Activated CD4-positive, alpha-beta T cell treated with anti-CD3 and anti-CD28 coated beads, Interleukin-2, amount 10 ng/mL, durations not matched to agents 7 days and 5 days (primary cell): ENCODE data around the gene DDX23. TPM values are rescaled to one million over a fixed set of nuclear protein-coding genes. Genes with fewer than 3 reads are reported as not detected.
"Not testable (repeated sequence)": the region's sequence is repeated elsewhere in the genome, so short reads cannot be mapped to it uniquely, and the experiment has no call there.

Experiments
- CTCF ChIA-PET: fragments of 350-600 bp; sonication (Branson Sonifier 250); formaldehyde crosslinking; loops from one replicate; lab custom pipeline; 2021; ENCODE audit warnings: antibody characterized with exemption; lab: Charles Lee
- POLR2A ChIA-PET: fragments of 350-600 bp; sonication (Branson Sonifier 250); formaldehyde crosslinking; loops from one replicate; lab custom pipeline; 2021; ENCODE audit warnings: antibody characterized with exemption; lab: Charles Lee
- DNase-seq: peaks from one replicate; pipeline ENCODE4 v3.0.0-alpha.2; 2020
- H3K27ac Mint-ChIP-seq: one replicate; pipeline ENCODE4 v1.8.0; 2021; ENCODE audit warnings: mild to moderate bottlenecking, moderate library complexity, mixed read lengths
- H3K27me3 Mint-ChIP-seq: one replicate; pipeline ENCODE4 v1.8.0; 2021; ENCODE audit warnings: mixed read lengths
- H3K36me3 Mint-ChIP-seq: one replicate; pipeline ENCODE4 v1.8.0; 2021; ENCODE audit warnings: low read depth, mixed read lengths
- H3K4me1 Mint-ChIP-seq: one replicate; pipeline ENCODE4 v1.8.0; 2021; ENCODE audit warnings: mixed read lengths
- H3K4me3 Mint-ChIP-seq: one replicate; pipeline ENCODE4 v1.8.0; 2021; ENCODE audit warnings: mild to moderate bottlenecking, moderate library complexity, mixed read lengths
- H3K9me3 Mint-ChIP-seq: one replicate; pipeline ENCODE4 v1.8.0; 2021; ENCODE audit warnings: mixed read lengths
- total RNA-seq, 2 experiments: library from RNA; stranded (reverse); gene quantifications; one replicate each; pipeline ENCODE4 v1.2.3, GENCODE V29; 2021

The DDX23 gene
- total RNA-seq, 2 experiments from 2014 or later, result 143 to 144 TPM

GRCh38 chr12:48878548-48878947 lies 26.6 kb upstream of the DDX23 start:
- H3K4me3 Mint-ChIP-seq, result no peak overlapping the region
- H3K27me3 Mint-ChIP-seq, result peaks cover 29% of the 10 kb centered on the region
- no peaks in the 10 kb centered on the region for H3K36me3 Mint-ChIP-seq
- H3K4me1 Mint-ChIP-seq, result peaks cover 8% of the 10 kb centered on the region
- ChIA-PET POLR2A (no interaction called here), CTCF (interaction anchor here (1.0 to 3.7 kb wide), 3 partner anchors 12 to 25 kb away, joined by 3 to 14 read pairs (median 3); no protein-coding TSS in a partner anchor)
- no peak overlapping the region for H3K27ac Mint-ChIP-seq
- DNase-seq, result no peak
- H3K9me3 Mint-ChIP-seq, result no peaks in the 10 kb centered on the region

- Mint-ChIP-seq H3K9me3 (no peaks in the 10 kb centered on the region), H3K27me3 (peaks cover 18% of the 10 kb centered on the region), H3K36me3 (no peaks in the 10 kb centered on the region), H3K27ac (no peak overlapping the region), H3K4me1 (no peaks in the 10 kb centered on the region), H3K4me3 (no peak overlapping the region)
- DNase-seq, result no peak
- CTCF ChIA-PET, result interaction anchor here (1.0 to 1.6 kb wide), 3 partner anchors 14 to 61 kb away, joined by 4 to 6 read pairs (median 5); no protein-coding TSS in a partner anchor
- POLR2A ChIA-PET, result no interaction called here
These were observed 24.1 kb upstream of the DDX23 start for GRCh38 chr12:48875944-48876515.

- CTCF ChIA-PET, result interaction anchor here (1.7 kb wide), 2 partner anchors 16 to 20 kb away, joined by 6 to 7 read pairs; no protein-coding TSS in a partner anchor
- POLR2A ChIA-PET, H3K27me3 Mint-ChIP-seq, H3K4me1 Mint-ChIP-seq, H3K4me3 Mint-ChIP-seq, H3K9me3 Mint-ChIP-seq, DNase-seq, H3K27ac Mint-ChIP-seq, H3K36me3 Mint-ChIP-seq: not testable (repeated sequence)
These were observed 21.6 kb upstream of the DDX23 start for GRCh38 chr12:48873534-48873933.

GRCh38 chr12:48873096-48873495 lies 21.1 kb upstream of the DDX23 start:
- DNase-seq, result no peak
- Mint-ChIP-seq H3K9me3 (no peaks in the 10 kb centered on the region), H3K4me1 (no peaks in the 10 kb centered on the region), H3K36me3 (no peaks in the 10 kb centered on the region), H3K27me3 (peaks cover 6% of the 10 kb centered on the region), H3K4me3 (no peak overlapping the region), H3K27ac (no peak overlapping the region)
- ChIA-PET CTCF (interaction anchor here (1.7 kb wide), 2 partner anchors 17 to 20 kb away, joined by 6 to 7 read pairs; no protein-coding TSS in a partner anchor), POLR2A (no interaction called here)

GRCh38 chr12:48869191-48869590 lies 17.2 kb upstream of the DDX23 start:
- ChIA-PET CTCF (interaction anchor here (0.7 to 8.3 kb wide), 5 partner anchors 17 to 119 kb away, joined by 3 to 63 read pairs (median 4); partner anchors contain the start of gene DDX23), POLR2A (no interaction called here)
- Mint-ChIP-seq H3K9me3 (no peaks in the 10 kb centered on the region), H3K27me3 (peaks cover 17% of the 10 kb centered on the region), H3K36me3 (no peaks in the 10 kb centered on the region), H3K27ac (no peak overlapping the region), H3K4me3 (no peak overlapping the region), H3K4me1 (peaks cover 19% of the 10 kb centered on the region)
- DNase-seq, result no peak

GRCh38 chr12:48868451-48868850 lies 16.5 kb upstream of the DDX23 start:
- Mint-ChIP-seq H3K9me3 (no peaks in the 10 kb centered on the region), H3K36me3 (no peaks in the 10 kb centered on the region), H3K4me3 (no peak overlapping the region), H3K4me1 (peaks cover 25% of the 10 kb centered on the region), H3K27ac (no peak overlapping the region), H3K27me3 (peaks cover 24% of the 10 kb centered on the region)
- DNase-seq, result no peak
- ChIA-PET POLR2A (no interaction called here), CTCF (interaction anchor here (0.7 to 8.3 kb wide), 5 partner anchors 16 to 120 kb away, joined by 3 to 63 read pairs (median 4); partner anchors contain the start of gene DDX23)

- peak overlapping the region; percentile 86 for H3K4me3 Mint-ChIP-seq
- H3K27ac Mint-ChIP-seq, result peak overlapping the region; percentile 89
- DNase-seq, result no peak
- peaks cover 25% of the 10 kb centered on the region for H3K4me1 Mint-ChIP-seq
- peaks cover 27% of the 10 kb centered on the region for H3K27me3 Mint-ChIP-seq
- POLR2A ChIA-PET, result interaction anchor here (0.6 to 1.4 kb wide), 2 partner anchors 14 to 194 kb away, joined by 3 to 5 read pairs; partner anchors contain the start of genes DDX23 and KMT2D
- CTCF ChIA-PET, result interaction anchor here (0.7 to 8.3 kb wide), 8 partner anchors 10 to 130 kb away, joined by 3 to 63 read pairs (median 6); partner anchors contain the start of gene DDX23
- no peaks in the 10 kb centered on the region for H3K36me3 Mint-ChIP-seq
- no peaks in the 10 kb centered on the region for H3K9me3 Mint-ChIP-seq
These were observed 14.2 kb upstream of the DDX23 start for GRCh38 chr12:48866052-48866711.

- ChIA-PET POLR2A (interaction anchor here (0.6 to 1.4 kb wide), 2 partner anchors 13 to 195 kb away, joined by 3 to 5 read pairs; partner anchors contain the start of genes DDX23 and KMT2D), CTCF (interaction anchor here (0.7 to 8.3 kb wide), 10 partner anchors 9 to 131 kb away, joined by 3 to 63 read pairs (median 4); partner anchors contain the start of gene DDX23)
- Mint-ChIP-seq H3K27ac (peak within 1 kb of the TSS; percentile 89), H3K9me3 (no peaks in the 10 kb centered on the region), H3K4me3 (peak within 1 kb of the TSS; percentile 86), H3K4me1 (peaks cover 25% of the 10 kb centered on the region), H3K27me3 (peaks cover 27% of the 10 kb centered on the region), H3K36me3 (no peaks in the 10 kb centered on the region)
- DNase-seq, result peak; percentile 88
These were observed 13.5 kb upstream of the DDX23 start, which contains the start of gene RND1 for GRCh38 chr12:48865281-48866051. Gene RND1, minus strand, starts transcription at chr12:48865870. Its CDS starts 103 bp downstream, at chr12:48865767.

GRCh38 chr12:48863291-48863690 lies 11.3 kb upstream of the DDX23 start:
- H3K36me3 Mint-ChIP-seq, result no peaks in the 10 kb centered on the region
- no peaks in the 10 kb centered on the region for H3K9me3 Mint-ChIP-seq
- H3K27ac Mint-ChIP-seq, result no peak overlapping the region
- peaks cover 25% of the 10 kb centered on the region for H3K4me1 Mint-ChIP-seq
- DNase-seq, result no peak
- ChIA-PET CTCF (interaction anchor here (0.5 to 8.3 kb wide), 2 partner anchors 11 to 182 kb away, joined by 4 to 63 read pairs; partner anchors contain the start of gene DDX23), POLR2A (no interaction called here)
- no peak overlapping the region for H3K4me3 Mint-ChIP-seq
- peaks cover 27% of the 10 kb centered on the region for H3K27me3 Mint-ChIP-seq

GRCh38 chr12:48862760-48863159 lies 10.8 kb upstream of the DDX23 start:
- peaks cover 27% of the 10 kb centered on the region for H3K27me3 Mint-ChIP-seq
- no peaks in the 10 kb centered on the region for H3K9me3 Mint-ChIP-seq
- H3K36me3 Mint-ChIP-seq, result no peaks in the 10 kb centered on the region
- H3K27ac Mint-ChIP-seq, result no peak overlapping the region
- no peak for DNase-seq
- POLR2A ChIA-PET, result no interaction called here
- H3K4me3 Mint-ChIP-seq, result no peak overlapping the region
- CTCF ChIA-PET, result interaction anchor here (0.5 to 8.3 kb wide), 4 partner anchors 10 to 183 kb away, joined by 3 to 63 read pairs (median 4); partner anchors contain the start of gene DDX23
- H3K4me1 Mint-ChIP-seq, result peaks cover 25% of the 10 kb centered on the region

GRCh38 chr12:48861111-48861510 lies 9.1 kb upstream of the DDX23 start:
- H3K4me1 Mint-ChIP-seq, result peaks cover 23% of the 10 kb centered on the region

GRCh38 chr12:48860236-48860635 lies 8.3 kb upstream of the DDX23 start:
- H3K4me3 Mint-ChIP-seq, POLR2A ChIA-PET, DNase-seq, H3K9me3 Mint-ChIP-seq, H3K27ac Mint-ChIP-seq, H3K36me3 Mint-ChIP-seq: not testable (repeated sequence)
- Mint-ChIP-seq H3K27me3 (peaks cover 26% of the 10 kb centered on the region), H3K4me1 (peaks cover 16% of the 10 kb centered on the region)
- CTCF ChIA-PET, result interaction anchor here (0.6 to 1.3 kb wide), 5 partner anchors 9 to 111 kb away, joined by 3 to 5 read pairs (median 3); no protein-coding TSS in a partner anchor

More at GRCh38 chr12:48861111-48861510, 9.1 kb upstream of the DDX23 start:
- POLR2A ChIA-PET, result no interaction called here
- Mint-ChIP-seq H3K27ac (no peak overlapping the region), H3K27me3 (peaks cover 27% of the 10 kb centered on the region), H3K9me3 (no peaks in the 10 kb centered on the region), H3K4me3 (no peak overlapping the region), H3K36me3 (no peaks in the 10 kb centered on the region)
- DNase-seq, result no peak
- CTCF ChIA-PET, result interaction anchor here (1.3 to 8.3 kb wide), 2 partner anchors 9 to 46 kb away, joined by 5 to 63 read pairs; partner anchors contain the start of gene DDX23
